Stimulated activated CD8-positive, alpha-beta memory T cell treated with anti-CD3 and anti-CD28 coated beads, Interleukin-7, amount 100 ng/mL, for 24 hours (primary cell): ENCODE results near the gene NEURL3.
A peak's percentile ranks its signal among the peaks of the same experiment; 100 is the strongest.
"Not testable (repeated sequence)": the region's sequence is repeated elsewhere in the genome, so short reads cannot be mapped to it uniquely, and the experiment has no call there.

Experiments
- DNase-seq: peaks from one replicate; pipeline ENCODE4 v3.0.0-alpha.2; 2020; ENCODE audit warnings: low read depth

The NEURL3 gene

DNA sequence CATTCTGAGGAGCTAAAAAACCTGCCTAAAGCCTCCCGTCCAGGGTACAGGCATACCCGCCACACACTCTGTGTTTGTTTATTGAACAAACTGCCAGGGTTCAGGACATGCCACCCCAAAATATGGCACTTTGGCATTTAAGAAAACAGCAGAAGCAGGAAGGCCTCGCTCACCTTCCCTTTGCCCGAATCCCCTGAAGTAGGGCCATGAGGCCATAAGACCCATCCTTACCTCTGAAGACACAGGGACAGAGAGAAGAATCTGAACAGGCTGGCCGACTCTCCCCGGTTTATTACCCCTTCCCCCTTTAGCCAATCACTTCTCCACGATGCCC is 1.7 kb upstream of the NEURL3 start:
- DNase-seq, result no peak

DNA sequence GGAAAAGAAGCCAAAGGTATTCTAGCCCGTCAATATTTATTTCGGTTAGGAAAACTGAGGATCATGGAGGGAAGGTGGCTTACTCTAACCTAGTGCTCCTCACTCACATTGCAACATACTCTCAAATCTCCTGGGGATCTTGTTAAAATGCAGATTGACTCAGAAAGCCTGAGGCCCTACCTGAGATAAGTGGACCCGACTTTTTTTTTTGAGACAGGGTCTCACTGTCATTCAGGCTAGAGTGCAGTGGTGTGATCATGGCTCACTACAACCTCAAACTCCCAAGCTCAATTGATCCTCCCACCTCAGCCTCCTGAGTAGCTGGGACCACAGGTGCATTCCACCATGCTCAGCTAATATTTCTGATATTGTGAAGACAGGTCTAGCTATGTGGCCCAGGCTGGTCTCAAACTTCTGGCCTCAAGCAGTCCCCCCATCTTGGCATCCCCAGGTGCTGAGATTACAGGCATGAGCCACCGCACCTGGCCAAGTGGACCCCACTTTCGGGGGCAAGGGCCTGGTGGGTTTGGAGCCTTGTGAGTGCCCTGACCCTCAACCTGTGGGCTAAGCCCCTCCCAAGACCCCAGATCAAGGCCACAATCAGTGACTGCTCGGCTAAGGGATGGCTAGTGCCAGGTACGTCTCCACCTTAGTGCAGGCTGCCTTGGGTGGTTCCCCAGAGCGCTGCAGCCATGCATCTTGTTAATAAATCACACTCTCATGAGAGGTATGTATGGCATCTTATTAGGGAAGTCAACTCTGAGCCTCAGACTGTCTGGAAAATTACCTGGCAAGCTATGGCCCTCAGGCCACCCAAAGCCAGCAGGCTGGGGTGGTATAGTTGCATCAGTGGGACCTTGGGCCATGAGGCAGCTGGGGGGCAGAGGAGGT is 1.1 kb upstream of the NEURL3 start:
- DNase-seq, result no peak

DNA sequence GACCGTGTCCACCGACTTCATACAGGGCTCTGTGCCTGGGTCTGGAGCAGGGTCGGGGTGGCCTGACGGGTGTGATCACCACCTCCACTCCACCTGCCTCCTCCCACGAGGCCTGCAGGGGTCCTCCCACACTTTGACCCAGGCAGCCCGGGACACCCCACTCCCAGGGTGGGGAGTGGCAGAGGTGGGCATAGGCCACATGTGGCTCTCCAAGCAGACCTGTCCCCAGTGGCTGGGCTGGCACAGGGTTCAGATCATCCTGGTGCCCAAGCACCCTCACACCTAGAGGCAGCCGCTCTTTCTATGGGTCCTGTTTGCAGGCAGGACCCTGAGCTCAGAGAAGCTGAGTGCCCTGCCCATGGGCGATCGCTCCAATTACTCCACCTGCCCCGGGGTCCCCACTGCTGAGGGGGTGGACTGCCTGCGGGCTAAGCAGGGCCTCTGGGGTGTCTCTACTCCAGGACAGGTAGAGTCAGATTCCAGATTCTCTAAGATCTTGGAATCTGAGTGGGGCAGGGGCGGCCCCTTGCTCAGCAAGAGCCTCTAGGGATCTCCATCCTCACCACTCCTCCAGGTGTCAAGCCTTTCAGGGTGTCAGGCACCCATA is 1.4 kb downstream of the NEURL3 start:
- DNase-seq, result no peak

DNA sequence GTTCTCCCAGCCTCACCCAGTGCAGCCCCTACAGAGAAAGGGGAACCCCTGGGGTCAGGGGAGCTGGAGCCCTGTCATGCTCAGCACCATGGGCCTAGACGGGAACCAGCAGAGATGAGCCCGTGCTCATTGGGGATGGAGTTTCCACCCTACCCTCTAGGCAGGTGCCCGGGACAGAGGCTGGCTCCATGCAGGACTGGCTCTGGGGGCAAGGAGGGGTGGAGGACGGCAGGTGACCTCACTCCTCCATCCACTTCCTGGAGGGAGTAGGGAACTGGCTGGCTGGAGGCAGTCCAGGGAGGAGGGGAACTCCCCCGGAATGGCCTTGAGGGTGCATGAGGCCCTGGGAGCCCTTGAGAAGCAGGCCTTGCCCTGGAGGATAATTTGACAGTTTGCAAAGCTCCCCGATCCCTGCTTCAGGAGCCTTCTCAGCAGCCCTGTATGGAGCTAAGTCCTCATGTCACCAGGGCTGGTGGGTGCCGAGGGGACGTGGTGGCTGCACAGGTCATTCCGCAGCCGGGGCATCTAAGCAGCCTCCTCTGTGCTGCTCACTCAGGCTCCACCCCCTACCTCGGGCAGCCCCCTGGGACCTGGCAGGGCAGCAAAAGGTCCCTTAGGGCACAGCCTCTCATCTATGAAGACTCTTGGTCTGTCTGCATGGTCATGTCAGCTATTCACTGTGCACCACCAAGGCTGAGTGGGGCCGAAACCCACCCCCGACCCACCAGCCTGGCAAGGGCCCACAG is 2.1 kb downstream of the NEURL3 start:
- DNase-seq, result no peak

DNA sequence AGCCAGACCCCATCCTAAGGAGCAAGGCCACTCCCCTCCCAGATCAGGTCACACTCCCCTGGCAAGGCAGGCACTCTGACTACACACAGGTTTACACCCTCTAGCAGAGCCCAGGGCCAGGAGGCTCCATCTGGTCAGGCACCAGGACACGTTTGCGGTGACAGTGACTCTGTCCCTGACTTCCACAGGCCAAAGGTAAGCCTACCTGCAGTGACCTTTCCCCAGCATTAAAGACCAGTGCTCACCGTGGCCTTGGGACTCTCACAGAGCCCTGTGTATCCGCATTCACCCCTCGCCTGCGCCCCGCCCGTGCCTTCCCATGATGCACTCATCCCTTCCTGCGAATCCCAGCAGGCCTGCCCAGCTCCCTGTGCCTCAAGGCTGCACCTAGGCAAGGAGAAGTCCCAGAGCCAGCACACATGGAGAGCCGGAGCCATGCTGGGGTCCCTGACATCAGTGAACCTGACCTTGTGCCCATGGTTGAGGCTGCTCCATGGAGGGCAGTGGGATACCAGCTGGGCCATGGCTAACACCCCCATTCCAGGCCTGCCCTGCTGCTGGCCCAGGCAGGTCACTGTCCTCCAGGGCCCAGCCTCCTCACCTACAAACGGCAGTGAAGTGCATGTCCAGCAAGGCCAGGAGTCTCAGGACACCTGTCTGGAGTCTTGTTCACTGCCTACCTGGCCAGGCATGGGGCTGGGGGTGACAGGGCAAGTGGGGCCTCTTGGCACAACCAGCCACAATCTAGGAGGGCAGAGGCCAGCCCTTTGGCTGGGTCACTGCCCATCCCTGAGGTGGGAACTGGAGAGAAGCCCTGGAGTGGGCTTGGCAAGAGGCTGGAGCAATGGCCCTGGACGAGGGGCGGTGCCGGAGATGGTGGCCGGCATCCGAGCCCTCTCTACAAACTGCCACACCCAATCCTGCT is 3.0 kb downstream of the NEURL3 start:
- DNase-seq, result no peak

DNA sequence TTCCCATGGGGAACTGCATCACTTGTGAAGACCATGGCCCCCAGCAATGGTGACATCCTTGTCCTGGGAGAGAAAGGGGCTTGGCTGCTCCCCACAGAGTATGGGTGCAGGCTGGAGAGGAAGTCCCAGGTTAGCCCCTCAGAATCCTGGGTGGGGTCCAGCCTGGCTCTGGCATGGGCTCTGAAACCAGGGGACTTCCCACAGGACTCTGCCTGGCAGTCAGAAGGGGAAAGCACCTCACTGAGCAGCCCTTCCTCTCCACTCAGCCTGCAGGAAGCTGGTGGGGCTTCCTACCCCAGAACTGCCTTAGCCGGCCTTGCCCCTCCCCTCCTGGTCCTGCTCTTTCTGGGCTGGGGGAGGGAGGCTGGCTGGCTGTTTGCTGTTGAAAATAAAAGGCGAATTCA is 3.7 kb downstream of the NEURL3 start:
- DNase-seq, result no peak

DNA sequence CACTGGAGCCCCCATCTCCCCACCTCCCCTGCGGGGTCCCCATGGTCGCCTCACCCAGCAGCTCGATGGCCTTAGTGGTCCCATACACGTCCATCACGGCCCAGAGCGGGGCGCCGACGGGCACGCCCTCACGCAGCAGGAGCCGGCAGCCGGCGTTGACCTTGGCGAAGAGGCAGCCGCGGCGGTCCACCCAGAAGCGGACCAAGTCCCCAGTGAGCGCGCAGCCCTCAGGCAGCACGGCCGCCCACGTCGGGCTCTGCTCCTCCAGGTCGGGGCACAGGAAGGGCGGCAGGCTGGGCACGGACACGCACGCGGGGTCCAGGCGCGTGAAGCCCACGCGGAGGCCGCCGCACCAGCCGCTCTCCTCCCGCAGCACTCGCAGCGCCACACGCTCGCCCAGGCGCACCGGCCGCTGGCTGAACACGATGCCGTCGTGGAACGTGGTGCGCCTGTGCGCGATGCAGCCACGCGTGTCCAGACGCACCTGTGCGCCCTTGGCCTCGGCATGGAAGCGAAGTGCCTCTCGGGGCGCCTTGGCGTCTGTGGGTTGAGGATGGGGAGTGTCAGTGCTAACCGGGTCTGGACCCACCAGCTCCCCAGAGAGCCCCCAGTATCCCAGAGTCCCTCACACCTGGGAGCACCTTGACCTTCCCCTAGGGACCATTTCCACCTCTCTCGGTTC is 4.6 kb downstream of the NEURL3 start:
- no peak for DNase-seq

DNA sequence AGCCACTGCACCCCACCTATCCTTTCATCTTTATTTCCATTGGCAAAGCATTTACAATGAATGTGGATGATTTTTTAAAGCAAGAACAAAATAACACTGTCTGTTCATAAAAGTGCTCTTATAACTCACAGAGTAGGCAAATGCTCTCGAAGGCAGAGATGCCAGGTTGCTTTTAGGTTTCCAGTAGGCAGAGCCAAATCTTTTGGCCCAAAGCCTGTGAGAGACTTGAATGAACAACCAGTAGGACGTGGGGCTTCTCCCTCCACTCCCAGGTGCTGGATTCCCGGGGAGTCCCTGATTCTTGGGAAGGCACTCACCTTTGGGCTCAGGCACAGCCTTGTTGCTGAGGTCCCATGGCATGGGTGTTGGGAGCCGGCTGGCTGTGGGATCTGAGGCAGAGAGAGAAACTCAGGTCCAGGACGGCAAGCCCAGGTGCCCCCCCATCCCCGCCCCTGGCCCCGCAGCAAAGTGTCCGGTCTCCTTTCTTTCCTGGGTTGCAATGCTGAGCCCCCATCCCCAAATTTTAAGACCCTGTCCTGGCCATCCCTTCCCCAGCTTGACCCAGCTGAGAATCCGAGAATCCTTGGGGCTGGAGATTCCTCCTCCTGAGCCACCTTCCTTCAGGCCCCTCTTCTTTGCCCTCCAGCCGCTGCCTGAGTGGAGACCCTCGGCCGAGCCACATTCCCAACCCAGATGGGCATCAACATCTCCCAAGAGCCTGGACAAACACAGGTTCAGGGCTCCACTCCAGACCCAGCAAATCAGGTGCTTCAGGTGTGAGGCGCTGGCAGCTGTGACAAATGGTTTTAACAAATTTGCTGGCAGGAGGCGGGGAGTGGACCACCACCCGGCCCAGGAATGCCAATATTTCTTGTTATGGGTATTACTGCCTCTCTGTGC is 5.8 kb downstream of the NEURL3 start:
- DNase-seq, result no peak

DNA sequence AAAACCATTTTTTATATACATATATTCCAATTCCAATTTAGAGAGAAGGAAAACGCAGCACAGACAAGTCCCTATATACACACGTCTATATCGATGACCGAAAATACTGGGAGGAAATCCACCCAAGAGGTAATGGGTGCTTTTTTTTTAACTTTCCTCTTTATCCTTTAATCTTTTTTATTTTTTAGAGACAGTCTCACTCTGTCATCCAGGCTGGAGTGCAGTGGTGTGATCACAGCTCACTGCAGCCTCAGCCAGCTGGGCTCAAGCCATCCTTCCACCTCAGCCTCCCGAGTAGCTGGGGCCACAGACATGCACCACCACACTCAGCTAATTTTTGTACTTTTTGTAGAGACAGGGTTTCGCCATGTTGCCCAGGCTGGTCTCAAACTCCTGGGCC is 6.5 kb downstream of the NEURL3 start:
- DNase-seq, result not testable (repeated sequence)

DNA sequence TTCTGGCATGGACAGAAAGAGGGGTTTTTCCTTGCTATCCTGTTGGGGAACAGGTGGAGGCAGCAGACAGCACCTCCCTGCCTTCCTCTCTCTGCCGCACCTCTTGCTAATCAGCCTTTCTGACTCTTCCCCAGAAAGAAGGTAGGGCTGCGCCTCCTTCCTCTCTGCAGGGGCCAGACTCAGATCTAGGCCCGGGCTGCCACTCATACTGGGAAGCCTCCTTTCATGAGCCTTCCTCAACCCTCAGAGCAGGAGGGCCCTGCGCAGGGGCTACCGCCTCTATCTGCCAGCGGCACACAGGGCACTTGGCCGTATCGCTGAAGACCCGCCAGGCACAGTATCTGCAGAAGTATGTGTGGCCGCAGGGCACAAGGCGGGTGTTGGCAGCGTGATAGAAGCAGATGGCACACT is 7.1 kb downstream of the NEURL3 start:
- no peak for DNase-seq

DNA sequence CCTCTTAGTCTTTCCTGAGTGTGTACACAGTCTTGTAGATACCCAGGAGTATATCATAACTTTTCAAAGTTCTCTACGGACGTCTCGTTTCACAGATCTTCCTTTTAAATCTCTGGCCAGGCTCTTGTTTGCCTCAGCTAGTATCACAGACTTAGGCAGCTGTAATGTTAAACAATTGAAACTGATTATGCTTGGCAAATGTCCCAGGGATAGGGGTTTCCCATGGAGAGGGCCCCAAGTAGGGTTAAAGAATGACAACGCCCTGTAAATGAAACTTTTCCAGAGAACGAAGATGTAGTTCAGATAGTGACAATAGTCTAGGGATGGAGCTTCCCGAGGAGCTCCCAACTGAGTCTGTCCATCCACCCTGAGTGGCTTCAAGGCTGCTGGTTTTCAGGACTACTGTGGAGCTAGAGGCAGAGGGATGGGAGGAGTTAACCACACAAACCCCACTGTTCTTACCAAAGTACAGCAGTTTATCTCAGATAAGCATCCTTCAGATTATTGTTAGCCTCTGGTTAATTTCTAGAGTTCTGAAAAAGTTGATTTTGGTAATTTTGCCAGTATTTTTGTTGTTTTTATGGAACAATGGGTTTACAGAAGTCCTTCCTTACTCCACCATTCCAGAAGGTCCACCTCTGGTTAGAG is 9.1 kb downstream of the NEURL3 start:
- no peak for DNase-seq

DNA sequence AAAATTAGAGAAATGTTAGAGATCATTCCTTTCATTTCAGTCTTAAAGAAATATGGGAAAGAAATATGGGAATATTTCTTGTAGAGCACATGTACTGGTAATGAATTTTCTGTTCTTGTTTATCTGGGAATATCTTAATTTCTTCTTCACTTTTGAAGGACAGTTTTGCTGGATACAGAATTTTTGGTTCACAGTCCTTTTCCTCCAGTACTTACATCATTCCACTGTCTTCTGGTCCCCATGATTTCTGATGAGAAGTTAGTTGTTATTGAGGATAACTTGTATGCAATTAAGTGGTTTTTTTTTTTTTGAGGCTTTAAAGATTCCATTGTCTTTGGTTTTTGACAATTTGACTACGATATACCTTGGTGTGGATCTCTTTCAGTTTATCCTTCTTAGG is 11.0 kb downstream of the NEURL3 start:
- no peak for DNase-seq

DNA sequence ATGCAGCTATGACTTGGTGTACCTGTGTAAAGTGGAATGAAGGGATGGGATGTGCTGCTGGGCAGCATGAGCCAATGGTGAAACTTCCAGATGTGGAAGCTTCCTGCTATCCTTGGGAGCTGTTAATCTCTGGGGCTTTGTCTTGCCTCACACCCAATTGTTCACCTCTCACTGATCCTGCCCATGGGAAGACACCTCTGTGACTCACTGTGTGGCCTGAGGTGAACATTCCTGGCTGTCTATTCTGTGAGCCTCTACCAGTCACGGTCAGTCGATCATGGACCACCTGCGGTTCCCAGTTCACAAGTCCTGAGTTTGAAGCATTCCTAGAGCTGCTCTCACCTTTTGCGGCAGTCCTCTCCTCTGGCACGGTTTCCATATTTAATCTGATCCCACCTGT is 12.1 kb downstream of the NEURL3 start:
- DNase-seq, result no peak

DNA sequence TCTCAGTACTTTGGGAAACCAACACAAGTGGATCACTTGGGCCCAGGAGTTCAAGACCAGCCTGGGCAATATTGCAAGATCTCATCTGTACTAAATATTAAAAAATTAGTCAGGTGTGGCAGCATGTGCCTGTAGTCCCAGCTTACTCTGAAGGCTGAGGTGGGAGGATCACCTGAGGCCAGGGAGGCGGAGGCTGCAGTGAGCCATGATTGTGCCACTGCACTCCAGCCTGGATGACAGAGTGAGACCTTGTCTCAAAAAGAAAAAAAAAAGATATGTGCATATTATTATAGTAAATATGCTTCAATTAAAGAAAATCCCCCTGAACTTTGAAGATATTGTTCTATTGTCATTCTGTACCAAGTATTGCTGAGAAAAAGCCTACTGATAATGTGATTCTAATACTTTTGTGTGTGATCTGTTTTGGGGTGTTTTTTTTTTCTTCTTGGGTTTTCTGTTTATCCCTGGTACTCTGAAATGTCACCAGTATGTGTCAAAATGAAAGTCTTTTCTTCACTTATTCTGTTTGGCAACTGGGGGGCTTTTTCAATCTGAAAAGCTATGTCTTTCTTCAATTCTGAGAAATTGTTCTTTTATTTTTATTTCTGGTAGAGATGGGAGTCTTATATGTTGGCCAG is 13.2 kb downstream of the NEURL3 start:
- no peak for DNase-seq

DNA sequence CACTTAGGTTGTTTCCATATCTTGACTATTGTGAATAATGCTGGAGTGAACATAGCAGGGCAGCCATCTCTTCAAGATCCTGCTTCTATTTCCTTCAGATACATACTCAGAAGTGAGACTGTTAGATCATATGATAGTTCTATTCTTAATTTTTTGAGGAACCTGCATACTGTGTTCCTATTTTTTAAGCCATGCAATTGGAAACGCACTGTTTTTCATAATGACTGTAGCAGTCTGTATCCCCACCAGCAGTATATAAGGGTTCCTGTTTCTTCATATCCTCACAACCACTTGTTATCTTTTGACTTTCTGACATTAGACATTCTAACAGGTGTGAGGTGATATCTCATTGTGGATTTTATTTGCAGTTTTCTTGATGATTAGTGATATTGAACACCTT is 15.5 kb downstream of the NEURL3 start:
- no peak for DNase-seq

DNA sequence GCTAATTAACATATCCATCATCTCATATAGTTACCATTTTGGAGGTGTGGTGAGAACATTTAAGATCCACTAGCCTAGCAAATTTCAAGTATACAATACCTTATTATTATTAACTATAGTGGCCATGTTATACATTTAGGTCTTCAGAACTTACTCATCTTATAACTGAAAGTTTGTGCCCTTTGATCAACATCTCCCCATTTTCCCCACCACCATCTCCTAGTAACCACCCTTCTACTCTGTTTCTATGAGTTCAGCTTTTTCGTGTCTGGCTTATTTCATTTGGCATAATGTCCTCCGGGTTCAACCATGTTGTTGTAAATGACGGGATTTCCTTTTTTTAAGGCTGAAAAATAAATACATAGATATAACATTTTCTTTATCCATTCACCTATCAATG is 15.9 kb downstream of the NEURL3 start:
- DNase-seq, result no peak

DNA sequence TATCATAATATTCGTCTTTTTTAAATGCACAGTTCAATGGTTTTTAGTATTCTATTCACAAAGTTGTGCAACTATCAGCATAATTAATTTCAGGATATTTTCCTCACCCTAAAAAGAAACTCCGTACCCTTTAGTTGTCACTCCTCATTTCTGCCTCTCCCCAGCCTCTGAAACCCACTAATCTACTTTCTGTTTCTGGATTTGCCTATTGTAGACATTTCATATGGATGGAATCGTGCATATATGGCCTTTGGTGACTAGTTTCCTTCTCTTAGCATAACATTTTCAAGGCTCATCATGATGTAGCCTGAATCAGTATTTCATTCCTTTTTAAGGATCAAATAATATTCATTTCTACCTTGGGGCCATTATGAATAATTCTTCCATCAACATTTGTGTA is 18.5 kb downstream of the NEURL3 start:
- DNase-seq, result no peak

DNA sequence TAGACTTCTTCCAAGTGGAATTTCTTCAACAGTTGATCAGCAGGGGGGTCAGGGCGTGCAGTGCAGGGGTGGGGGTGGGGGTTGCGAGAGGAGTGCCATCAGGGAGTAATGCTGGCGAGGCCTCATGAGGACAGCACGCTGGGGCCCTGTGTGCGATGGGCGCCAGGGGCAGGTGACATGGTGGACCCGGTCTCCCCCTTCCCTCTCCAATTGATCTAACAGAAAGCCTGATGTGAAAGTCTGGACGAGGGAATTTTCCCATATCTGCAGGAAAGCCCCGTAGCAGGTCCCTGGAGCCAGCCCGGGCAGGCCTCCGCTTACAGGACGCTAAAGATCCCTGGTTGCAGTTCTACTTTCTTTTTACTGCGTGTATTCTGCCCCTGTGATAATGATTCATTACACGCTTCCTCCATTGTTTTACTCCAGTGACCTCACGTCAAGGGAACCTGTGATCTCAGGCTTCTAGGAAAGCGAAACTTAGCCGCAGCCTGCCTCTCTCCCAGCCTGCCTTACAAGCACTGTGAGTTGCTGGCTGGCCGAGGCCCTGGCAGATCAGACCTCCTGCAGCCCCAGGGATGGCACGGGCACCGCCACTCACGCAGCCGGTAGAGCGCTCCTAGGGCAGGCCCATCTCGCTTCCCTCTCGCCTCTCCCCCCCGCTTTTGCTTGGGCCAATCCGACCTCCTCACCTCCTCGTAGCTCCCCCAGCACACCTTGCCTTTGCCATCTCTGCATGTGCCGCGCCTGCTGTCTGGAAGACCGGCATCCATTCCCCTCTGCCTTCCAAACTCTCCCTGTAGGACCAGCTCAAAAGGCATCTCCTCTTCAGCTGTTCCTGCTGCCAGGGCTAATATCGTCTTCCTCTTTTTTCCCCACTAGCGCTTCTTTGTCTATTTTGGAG is 19.2 kb downstream of the NEURL3 start:
- peak; percentile 59 for DNase-seq
